Smooth muscle cell (in vitro differentiated cells): Measurements from ENCODE around the gene SAMD7. TPM values are rescaled to one million over a fixed set of nuclear protein-coding genes. Genes with fewer than 3 reads are reported as not detected.

ENCODE experiments used
- DNase-seq: peaks from one replicate; lab custom pipeline; 2025; ENCODE audit not compliant: unreplicated experiment; lab: John Stamatoyannopoulos, UW
- H2AFZ ChIP-seq: fragments of 200-600 bp; sonication (generic); 2 replicates; pipeline ENCODE4 v1.6.0; 2016; ENCODE audit warnings: antibody characterized with exemption, low read depth, mild to moderate bottlenecking
- H3F3A ChIP-seq: fragments of 200-600 bp; sonication (generic); 2 replicates; pipeline ENCODE4 v1.6.0; 2017; ENCODE audit warnings: antibody characterized with exemption, low read depth
- H3K27ac ChIP-seq: fragments of 200-600 bp; sonication (generic); 2 replicates; pipeline ENCODE4 v1.5.1; 2016; ENCODE audit warnings: low read depth, mild to moderate bottlenecking
- H3K27me3 ChIP-seq: fragments of 200-600 bp; sonication (generic); 2 replicates; pipeline ENCODE4 v1.6.1; 2016; ENCODE audit warnings: low read depth, mild to moderate bottlenecking
- H3K36me3 ChIP-seq: fragments of 200-600 bp; sonication (generic); 2 replicates; pipeline ENCODE4 v1.5.1; 2016; ENCODE audit warnings: low read depth
- H3K4me1 ChIP-seq: fragments of 200-600 bp; sonication (generic); 2 replicates; pipeline ENCODE4 v1.5.1; 2016; ENCODE audit warnings: low read depth
- H3K4me2 ChIP-seq: fragments of 200-600 bp; sonication (generic); 2 replicates; pipeline ENCODE4 v1.6.0; 2016; ENCODE audit warnings: mild to moderate bottlenecking
- H3K4me3 ChIP-seq: fragments of 200-600 bp; sonication (generic); 2 replicates; pipeline ENCODE4 v1.5.1; 2016; ENCODE audit warnings: mild to moderate bottlenecking
- H3K79me2 ChIP-seq: fragments of 200-600 bp; sonication (generic); 2 replicates; pipeline ENCODE4 v1.6.0; 2016; ENCODE audit warnings: low read depth, mild to moderate bottlenecking
- H3K9ac ChIP-seq: fragments of 200-600 bp; sonication (generic); 2 replicates; pipeline ENCODE4 v1.6.0; 2016; ENCODE audit warnings: low read depth
- H3K9me3 ChIP-seq: fragments of 200-600 bp; sonication (generic); replicated peaks from 2 replicates; pipeline ENCODE4 v1.5.1; 2016; ENCODE audit warnings: low read depth
- H4K20me1 ChIP-seq: fragments of 200-600 bp; sonication (generic); 2 replicates; pipeline ENCODE4 v1.6.0; 2016; ENCODE audit warnings: low read depth
- CTCF ChIP-seq: fragments of 200-600 bp; sonication (generic); IDR thresholded peaks from 2 replicates; pipeline ENCODE4 v1.5.1; 2017; ENCODE audit warnings: borderline replicate concordance, mild to moderate bottlenecking, antibody characterized with exemption; ENCODE audit not compliant: insufficient read depth, poor library complexity, severe bottlenecking
- WGBS: methylation state at CpG from one replicate; pipeline ENCODE4 v1.1.7; 2016; ENCODE audit warnings: low lambda C conversion rate; 5-methylcytosine and 5-hydroxymethylcytosine counted together
- polyA plus RNA-seq: library from polyadenylated mRNA; unstranded; fragments of >200 nt; fragmentation: Nextera tagmentation; extraction: Ambion mirVana; gene quantifications from 2 replicates; pipeline ENCODE4 v1.2.1, GENCODE V29; 2016
- total RNA-seq: library from RNA; depleted of rRNA; stranded (reverse); fragments of >200 nt; gene quantifications from 2 replicates; pipeline ENCODE4 v1.2.3, GENCODE V29; 2014

Gene SAMD7
- total and polyA plus RNA-seq, 2 experiments from 2014 or later: not detected

- Histone ChIP-seq H3K27me3 (no peaks in the 10 kb centered on the region), H3K79me2 (no peaks in the 10 kb centered on the region), H3K4me1 (no peaks in the 10 kb centered on the region), H3K4me2 (no peak within 1 kb of the TSS), H3K36me3 (no peaks in the 10 kb centered on the region), H3F3A (no peaks in the 10 kb centered on the region), H3K27ac (no peak within 1 kb of the TSS), H2AFZ (no peak within 1 kb of the TSS), H3K9ac (no peak within 1 kb of the TSS), H3K4me3 (peak within 1 kb of the TSS; percentile 8), H3K9me3 (no peaks in the 10 kb centered on the region), H4K20me1 (no peaks in the 10 kb centered on the region)
- DNase-seq: no peak
- WGBS: 89% methylated on average over 2 of the region's 2 CpGs
- no peak for TF ChIP-seq CTCF
Measured at GRCh38 chr3:169869484-169870220, 41.7 kb upstream of the SAMD7 start, which contains the start of gene LRRC31. Gene LRRC31 (minus strand): TSS chr3:169869935. CDS start chr3:169869807, 128 bp downstream.

DNA sequence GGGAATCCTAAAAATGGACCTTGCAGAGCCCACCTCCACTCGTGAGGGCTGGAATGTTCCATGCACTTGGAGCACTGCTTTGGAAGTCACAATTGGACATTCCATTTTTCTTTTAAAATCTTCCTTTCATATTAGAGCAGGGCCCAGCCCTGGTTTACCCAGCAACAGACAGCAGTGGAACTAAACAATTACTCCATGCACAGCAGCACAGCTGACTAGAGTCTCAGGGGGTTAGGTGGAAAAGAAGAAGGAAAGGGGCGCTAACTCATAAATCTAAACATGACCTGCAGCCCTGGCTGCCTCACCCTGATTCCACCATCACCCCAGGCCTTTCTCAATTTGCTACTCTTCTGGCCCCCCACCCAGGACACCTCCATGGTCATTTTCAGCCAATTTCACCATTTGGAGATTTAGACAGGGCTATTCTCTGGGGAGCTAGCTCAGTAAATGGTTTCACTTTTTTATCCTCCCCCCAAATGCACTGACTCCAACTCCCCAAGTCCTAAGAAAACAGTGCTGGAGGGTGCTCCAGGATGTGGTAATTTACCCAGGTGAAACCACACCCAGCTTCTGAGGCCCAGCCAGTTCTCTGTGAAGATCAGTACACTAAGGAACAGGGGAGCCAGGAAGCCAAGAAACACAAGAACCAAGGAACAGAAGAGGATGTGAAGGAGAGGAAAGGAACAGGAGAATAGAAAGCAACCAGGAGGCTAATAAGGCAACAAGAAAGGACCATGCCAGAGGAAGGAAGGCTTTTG is 40.1 kb upstream of the SAMD7 start:
- H3K4me3 ChIP-seq: no peak overlapping the region
- no peak overlapping the region for H3K27ac ChIP-seq
- H3K4me1 ChIP-seq: no peaks in the 10 kb centered on the region
- H3K9me3 ChIP-seq: no peaks in the 10 kb centered on the region
- no peak overlapping the region for H2AFZ ChIP-seq
- 97% methylated on average over 2 of the region's 2 CpGs for WGBS
- H3K4me2 ChIP-seq: no peak overlapping the region
- H4K20me1 ChIP-seq: no peaks in the 10 kb centered on the region
- DNase-seq: no peak
- H3K9ac ChIP-seq: no peak overlapping the region
- no peaks in the 10 kb centered on the region for H3K27me3 ChIP-seq
- H3F3A ChIP-seq: no peaks in the 10 kb centered on the region
- H3K79me2 ChIP-seq: no peaks in the 10 kb centered on the region
- TF ChIP-seq CTCF: no peak
- no peaks in the 10 kb centered on the region for H3K36me3 ChIP-seq

- no peak overlapping the region for H3K4me2 ChIP-seq
- no peaks in the 10 kb centered on the region for H4K20me1 ChIP-seq
- no peaks in the 10 kb centered on the region for H3K36me3 ChIP-seq
- no peak for TF ChIP-seq CTCF
- no peaks in the 10 kb centered on the region for H3K9me3 ChIP-seq
- H3K4me1 ChIP-seq: no peaks in the 10 kb centered on the region
- DNase-seq: no peak
- no peak overlapping the region for H3K27ac ChIP-seq
- H3K9ac ChIP-seq: no peak overlapping the region
- no peaks in the 10 kb centered on the region for H3K79me2 ChIP-seq
- no peaks in the 10 kb centered on the region for H3F3A ChIP-seq
- no peaks in the 10 kb centered on the region for H3K27me3 ChIP-seq
- H2AFZ ChIP-seq: no peak overlapping the region
- 86% methylated on average over 8 of the region's 8 CpGs for WGBS
- H3K4me3 ChIP-seq: no peak overlapping the region
Measured at GRCh38 chr3:169879013-169879557, 32.3 kb upstream of the SAMD7 start.
